GM13976 (cell line): ENCODE data around the gene WSCD2.

Experiments
- DNase-seq: peaks from one replicate; pipeline ENCODE4 v3.0.0; 2012; ENCODE audit warnings: low spot score
- CTCF ChIP-seq: IDR thresholded peaks from 2 replicates; pipeline ENCODE4 v1.5.1; 2012; ENCODE audit warnings: borderline replicate concordance, mild to moderate bottlenecking; ENCODE audit not compliant: insufficient read depth; ENCODE audit errors: extremely low read depth, missing control alignments, control extremely low read depth
- in situ Hi-C: fragments of 300-500 bp; cut with MboI; formaldehyde crosslinking; loops from one replicate; pipeline ENCODE4 v1.12.0; 2022; ENCODE audit warnings: low sequenced_read_pairs, mixed read lengths, inconsistent platforms; ENCODE audit not compliant: unreplicated experiment

Gene WSCD2

GRCh38 chr12:108257610-108258106 lies 128.6 kb downstream of the WSCD2 start:
- in situ Hi-C loops = no loop called here
- no peak for DNase-seq
- TF ChIP-seq CTCF = no peak

- in situ Hi-C loops = no loop called here
- DNase-seq = no peak
- TF ChIP-seq CTCF = no peak
Observed at GRCh38 chr12:108260039-108260438, 131.0 kb downstream of the WSCD2 start.

- no peak for DNase-seq
- no peak for TF ChIP-seq CTCF
- in situ Hi-C loops = no loop called here
Observed at GRCh38 chr12:108260969-108261368, 131.9 kb downstream of the WSCD2 start.

GRCh38 chr12:108265505-108265904 lies 136.4 kb downstream of the WSCD2 start:
- TF ChIP-seq CTCF = no peak
- no peak for DNase-seq
- in situ Hi-C loops = no loop called here

- in situ Hi-C loops = no loop called here
- no peak for DNase-seq
- TF ChIP-seq CTCF = no peak
Observed at GRCh38 chr12:108266131-108266530, 137.0 kb downstream of the WSCD2 start.

- TF ChIP-seq CTCF = no peak
- in situ Hi-C loops = no loop called here
- no peak for DNase-seq
Observed at GRCh38 chr12:108267450-108267849, 138.4 kb downstream of the WSCD2 start.

- in situ Hi-C loops = no loop called here
- TF ChIP-seq CTCF = no peak
- no peak for DNase-seq
Observed at GRCh38 chr12:108268397-108268796, 139.3 kb downstream of the WSCD2 start.
